Measurements from ENCODE around the gene SEPTIN10.

SEPTIN10 gene

DNA sequence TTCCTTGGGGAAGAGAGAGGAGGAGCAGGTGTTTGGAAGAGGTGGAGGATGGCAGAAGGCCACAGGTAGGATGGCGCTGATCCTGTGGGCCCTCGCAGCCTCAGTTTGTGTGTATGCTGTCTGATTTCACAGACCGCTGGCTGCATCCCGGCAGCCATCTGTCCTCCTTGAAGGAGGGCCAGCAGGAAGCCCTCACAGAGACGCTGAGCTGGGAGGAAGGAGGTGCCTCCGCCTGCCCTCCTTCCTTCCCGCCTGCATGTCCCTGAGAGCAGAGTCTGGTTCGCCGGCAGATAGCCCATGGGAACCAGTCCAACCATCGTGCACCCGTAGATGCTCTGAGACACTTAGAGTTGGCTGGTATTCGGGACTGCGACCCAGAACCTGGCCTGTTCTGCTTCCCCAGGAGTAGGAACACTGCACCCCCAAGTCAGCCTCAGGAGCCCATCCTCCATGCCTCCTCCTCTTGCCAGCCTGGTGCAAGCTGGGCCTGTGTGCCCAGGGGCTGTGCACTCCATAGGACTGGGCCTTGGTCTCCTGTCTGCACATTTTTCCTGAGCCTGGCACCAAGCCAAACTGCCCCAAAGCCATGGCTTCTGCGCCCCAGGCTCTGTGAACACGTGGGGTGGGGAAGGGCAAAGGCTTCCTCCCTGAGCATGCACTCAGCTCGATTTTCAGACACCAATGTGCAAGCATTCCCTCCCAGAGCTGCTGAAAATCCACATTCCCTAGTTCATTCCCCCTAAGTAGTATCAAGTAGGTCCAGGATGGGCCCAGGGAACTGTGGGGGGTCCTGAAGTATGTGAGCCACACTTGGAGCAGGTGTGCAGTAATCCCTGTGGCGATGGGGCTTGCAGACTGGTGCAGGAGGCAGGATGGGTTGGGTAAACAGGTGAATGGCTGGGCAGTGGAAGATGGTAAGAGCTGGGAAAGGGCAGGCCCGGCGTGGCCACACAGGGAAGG, 115.6 kb downstream of the SEPTIN10 start:
- no peak for DNase-seq (ENCODE audit: low spot score)

GRCh38 chr2:109497463-109497862, 116.3 kb downstream of the SEPTIN10 start:
- no peak for DNase-seq (ENCODE audit: low spot score)

DNA sequence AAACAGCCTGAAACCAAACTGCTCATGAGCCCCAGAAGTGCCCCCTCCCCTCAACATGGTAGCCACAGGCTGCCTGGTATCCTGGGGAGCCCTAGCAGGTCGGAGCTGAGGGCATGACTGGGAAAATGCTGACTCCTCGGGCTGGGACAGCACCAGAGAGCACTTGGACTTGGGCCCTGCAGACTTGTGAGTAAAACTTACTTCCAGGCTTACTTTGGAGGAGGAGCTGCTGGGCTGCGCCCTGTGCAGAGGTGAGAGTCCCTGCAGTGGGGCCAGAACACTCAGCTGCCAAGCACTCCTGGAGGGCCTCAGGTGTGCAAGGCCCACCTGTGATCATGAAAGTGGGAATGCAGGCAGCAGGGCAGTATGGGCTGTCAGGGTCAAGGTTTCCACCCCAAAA, 119.4 kb downstream of the SEPTIN10 start:
- no peak for DNase-seq (ENCODE audit: low spot score)

DNA sequence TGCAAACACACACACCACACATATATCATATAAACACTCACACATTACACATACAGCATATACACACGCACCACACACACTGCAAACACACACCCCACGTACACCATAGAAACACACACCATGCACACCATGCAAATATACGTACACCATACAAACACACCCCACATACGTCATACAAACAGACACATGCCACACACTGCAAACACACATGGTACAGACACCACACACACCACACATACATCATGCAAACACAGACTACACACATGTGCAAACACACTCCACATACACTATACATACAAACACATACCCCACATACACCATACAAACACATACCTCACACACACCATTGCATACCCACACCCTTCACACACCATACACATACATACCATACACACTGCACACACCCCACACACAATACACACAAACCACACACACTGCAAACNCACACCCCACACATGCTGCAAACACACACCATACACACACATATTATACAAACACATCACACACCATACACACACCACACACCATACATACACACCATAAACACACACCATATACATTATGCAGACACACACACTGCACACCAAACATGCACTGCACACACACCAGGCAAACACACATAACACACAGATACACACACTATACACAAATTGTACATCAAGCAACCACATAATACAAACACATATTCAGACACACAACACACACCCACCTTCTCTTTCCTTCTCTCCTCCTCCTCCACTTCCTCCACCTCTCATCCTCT, 120.4 kb downstream of the SEPTIN10 start:
- no peak for DNase-seq (ENCODE audit: low spot score)
